GM12878 (cell line): ENCODE data around the gene PTK7. TPM values are rescaled to one million over a fixed set of nuclear protein-coding genes. Genes with fewer than 3 reads are reported as not detected.

Experiments used
- ATAC-seq: fragments of 200-7000 bp; cut with Tn5 transposase; 3 replicates; pipeline ENCODE4 v1.9.1; 2020; ENCODE audit warnings: mild to moderate bottlenecking, moderate library complexity
- BruUV-seq: library from RNA; stranded (reverse); fragments of 400-500 nt; replicated peaks from 2 replicates; lab custom pipeline; 2021; lab: Mats Ljungman, UMichigan
- CTCF ChIA-PET: fragments of 300-600 bp; sonication (Branson Sonifier 250); formaldehyde crosslinking; extraction: SDS; loops from one replicate; lab custom pipeline; 2021; ENCODE audit warnings: inconsistent platforms; lab: Yijun Ruan, JAX
- POLR2A ChIA-PET: fragments of 350-600 bp; formaldehyde crosslinking; extraction: SDS; loops from one replicate; lab custom pipeline; 2021; ENCODE audit warnings: inconsistent platforms; lab: Charles Lee
- RAD21 ChIA-PET: fragments of 300-600 bp; sonication (Branson Sonifier 250); formaldehyde crosslinking; loops from one replicate; lab custom pipeline; 2023; ENCODE audit warnings: antibody characterized with exemption; ENCODE audit not compliant: unreplicated experiment; lab: Charles Lee
- SMC1A ChIA-PET: fragments of 300-600 bp; sonication (Branson Sonifier 250); formaldehyde crosslinking; loops from one replicate; lab custom pipeline; 2023; ENCODE audit not compliant: unreplicated experiment, uncharacterized antibody; lab: Charles Lee
- DNase-seq: peaks from one replicate; pipeline ENCODE4 v3.0.0-alpha.2; 2011; ENCODE audit warnings: low read depth, low spot score
- FAIRE-seq: peaks from 3 replicates; lab custom pipeline; 2011; peaks lifted over from hg19 to GRCh38; lab: Jason Lieb, UNC
- H2AFZ ChIP-seq: 2 replicates; pipeline ENCODE4 v1.6.0; 2011; ENCODE audit warnings: low read depth, low read length, control low read depth; ENCODE audit not compliant: control insufficient read depth
- H3K27ac ChIP-seq: 2 replicates; pipeline ENCODE4 v1.5.1; 2011; ENCODE audit warnings: control low read depth; ENCODE audit not compliant: control insufficient read depth, insufficient read depth
- H3K27me3 ChIP-seq, 2 experiments: replicated peaks in 1 of 2; 2 replicates each; pipeline versions ENCODE4 v1.6.0 to v1.6.1; 2011; ENCODE audit warnings: low read length in 1 of 2; ENCODE audit not compliant: control insufficient read depth in 2 of 2, insufficient read depth in 2 of 2
- H3K36me3 ChIP-seq, 2 experiments: 2 replicates each; pipeline ENCODE4 v1.5.1; 2011; ENCODE audit warnings: low read length in 1 of 2; ENCODE audit not compliant: control insufficient read depth in 2 of 2, insufficient read depth in 2 of 2
- H3K4me1 ChIP-seq: 2 replicates; pipeline ENCODE4 v1.6.1; 2011; ENCODE audit warnings: mild to moderate bottlenecking, low read length, moderate library complexity, mixed read lengths; ENCODE audit not compliant: control insufficient read depth, insufficient read depth
- H3K4me2 ChIP-seq: 2 replicates; pipeline ENCODE4 v1.6.0; 2011; ENCODE audit warnings: control low read depth; ENCODE audit not compliant: control insufficient read depth, insufficient read depth
- H3K4me3 ChIP-seq: fragments of 200-600 bp; sonication (generic); 2 replicates; pipeline ENCODE4 v1.5.1; 2016
- H3K79me2 ChIP-seq: 2 replicates; pipeline ENCODE4 v1.6.0; 2011; ENCODE audit warnings: low read length; ENCODE audit not compliant: control insufficient read depth, insufficient read depth
- H3K9ac ChIP-seq: 2 replicates; pipeline ENCODE4 v1.8.0; 2011; ENCODE audit warnings: low read length, control low read depth, mixed read lengths; ENCODE audit not compliant: control insufficient read depth, insufficient read depth
- H3K9me3 ChIP-seq: replicated peaks from 3 replicates; pipeline ENCODE4 v1.5.1; 2011; ENCODE audit warnings: mild to moderate bottlenecking, low read length; ENCODE audit not compliant: control insufficient read depth, insufficient read depth
- H4K20me1 ChIP-seq: 2 replicates; pipeline ENCODE4 v1.6.0; 2011; ENCODE audit not compliant: control insufficient read depth, insufficient read depth
- BRCA1 ChIP-seq: IDR thresholded peaks from 2 replicates; pipeline ENCODE4 v1.6.1; 2011; ENCODE audit warnings: low read depth, low read length, improper control_type of control experiment
- CHD1 ChIP-seq: IDR thresholded peaks from 2 replicates; pipeline ENCODE4 v1.6.1; 2012; ENCODE audit warnings: low read depth, low read length, improper control_type of control experiment
- CTCF ChIP-seq, 3 experiments: IDR thresholded peaks in 2 of 3; conservative IDR thresholded peaks in 1 of 3; 2 replicates each; pipeline ENCODE4 v1.5.1; 2011; ENCODE audit warnings: low read depth in 3 of 3, low read length in 3 of 3, mild to moderate bottlenecking in 3 of 3, control low read depth in 2 of 3, moderate library complexity in 2 of 3, inconsistent platforms in 1 of 3, mixed read lengths in 1 of 3; ENCODE audit not compliant: control insufficient read depth in 2 of 3, insufficient read depth in 1 of 3; ENCODE audit errors: extremely low read depth in 1 of 3
- DPF2 ChIP-seq: fragments of 450-650 bp; IDR thresholded peaks from 2 replicates; pipeline ENCODE4 v1.6.1; 2017; ENCODE audit warnings: mild to moderate bottlenecking
- E2F4 ChIP-seq: IDR thresholded peaks from 2 replicates; pipeline ENCODE4 v1.6.1; 2012; ENCODE audit warnings: low read depth, low read length, improper control_type of control experiment
- EZH2 ChIP-seq: IDR thresholded peaks from 2 replicates; pipeline ENCODE4 v1.6.1; 2012; ENCODE audit warnings: low read depth, mild to moderate bottlenecking, control low read depth, inconsistent platforms, low read length, borderline replicate concordance; ENCODE audit not compliant: control insufficient read depth
- IKZF1 ChIP-seq: fragments of 450-650 bp; conservative IDR thresholded peaks from 2 replicates; pipeline ENCODE4 v1.6.1; 2017; ENCODE audit warnings: antibody characterized with exemption, mild to moderate bottlenecking
- IKZF2 ChIP-seq, 2 experiments: fragments of 450-650 bp; IDR thresholded peaks; 2 replicates each; pipeline ENCODE4 v1.6.1; 2017; ENCODE audit warnings: mild to moderate bottlenecking in 2 of 2, moderate library complexity in 2 of 2
- MAX ChIP-seq: IDR thresholded peaks from 2 replicates; pipeline ENCODE4 v1.6.1; 2012; ENCODE audit warnings: low read depth, low read length, improper control_type of control experiment
- MEF2A ChIP-seq: IDR thresholded peaks from 2 replicates; pipeline ENCODE4 v1.6.1; 2011; ENCODE audit warnings: low read depth, mild to moderate bottlenecking, low read length, moderate library complexity; ENCODE audit not compliant: insufficient read depth
- MTA2 ChIP-seq: fragments of 450-650 bp; IDR thresholded peaks from 2 replicates; pipeline ENCODE4 v1.6.1; 2016; ENCODE audit warnings: low read depth, mild to moderate bottlenecking, moderate library complexity
- MTA3 ChIP-seq: IDR thresholded peaks from 2 replicates; pipeline ENCODE4 v1.6.1; 2012; ENCODE audit warnings: low read length, inconsistent platforms, borderline replicate concordance
- RCOR1 ChIP-seq: conservative IDR thresholded peaks from 2 replicates; pipeline ENCODE4 v1.6.1; 2012; ENCODE audit warnings: low read depth, low read length, improper control_type of control experiment
- SIX5 ChIP-seq: IDR thresholded peaks from 2 replicates; pipeline ENCODE4 v1.6.1; 2011; ENCODE audit warnings: mild to moderate bottlenecking, low read depth, low read length, moderate library complexity; ENCODE audit not compliant: severe bottlenecking
- SMC3 ChIP-seq: IDR thresholded peaks from 2 replicates; pipeline ENCODE4 v1.6.1; 2011; ENCODE audit warnings: low read length, improper control_type of control experiment, borderline replicate concordance
- SP1 ChIP-seq: IDR thresholded peaks from one replicate; pipeline ENCODE4 v1.6.1; 2011; ENCODE audit warnings: low read depth, low read length
- SREBF2 ChIP-seq: IDR thresholded peaks from 2 replicates; pipeline ENCODE4 v1.6.1; 2012; ENCODE audit warnings: mild to moderate bottlenecking, low read length
- ZNF207 ChIP-seq: fragments of 450-650 bp; IDR thresholded peaks from 2 replicates; pipeline ENCODE4 v1.6.1; 2014; ENCODE audit warnings: antibody characterized with exemption, mild to moderate bottlenecking, borderline replicate concordance
- ZNF622 ChIP-seq: fragments of 450-650 bp; IDR thresholded peaks from 2 replicates; pipeline ENCODE4 v1.6.1; 2017; ENCODE audit warnings: mild to moderate bottlenecking, inconsistent platforms
- WGBS: methylation state at CpG from one replicate; pipeline ENCODE4 v1.1.6; 2016; ENCODE audit warnings: low lambda C conversion rate; ENCODE audit not compliant: insufficient replicate concordance, insufficient coverage; ENCODE audit errors: missing lambda C conversion rate; 5-methylcytosine and 5-hydroxymethylcytosine counted together
- in situ Hi-C: fragments of 300-500 bp; cut with MboI; formaldehyde crosslinking; loops from 9 replicates; pipeline ENCODE4 v1.14.3; 2018; ENCODE audit warnings: mixed read lengths
- intact Hi-C: fragments of 100-400 bp; cut with micrococcal nuclease; formaldehyde crosslinking; loops from one replicate; pipeline ENCODE4 v1.14.2; 2022; ENCODE audit not compliant: unreplicated experiment
- polyA plus RNA-seq, 11 experiments: library from polyadenylated mRNA; depleted of rRNA in 4 of 11; unstranded in 6 of 11; stranded (reverse) in 5 of 11; fragments of >200 nt; fragmentation: Nextera tagmentation in 4 of 11; fragmentation: Illumina TruSeq in 1 of 11; extraction: Ambion mirVana in 4 of 11; extraction: Trizol in 1 of 11; gene quantifications; 1 replicate in 1 of 11; 2 replicates in 10 of 11; pipeline versions ENCODE4 v1.2.1 to v1.2.3, GENCODE V29; 2011 to 2016; ENCODE audit warnings: inconsistent platforms in 2 of 11, missing spikeins in 2 of 11, low read depth in 1 of 11
- total RNA-seq, 4 experiments: library from RNA; depleted of rRNA in 3 of 4; stranded (reverse); fragments of >200 nt in 3 of 4; fragmentation: Illumina TruSeq in 1 of 4; extraction: Trizol in 1 of 4; gene quantifications; 2 replicates each; pipeline versions ENCODE4 v1.2.1 to v1.2.3, GENCODE V29; 2013 to 2021

PTK7 gene
- total and polyA plus RNA-seq, 10 of the 15 experiments (the other 5 are each of a cell fraction or from before 2014, with no cell fraction given): 0.18 to 14.4 (median 3.3) TPM; not detected in 1

DNA sequence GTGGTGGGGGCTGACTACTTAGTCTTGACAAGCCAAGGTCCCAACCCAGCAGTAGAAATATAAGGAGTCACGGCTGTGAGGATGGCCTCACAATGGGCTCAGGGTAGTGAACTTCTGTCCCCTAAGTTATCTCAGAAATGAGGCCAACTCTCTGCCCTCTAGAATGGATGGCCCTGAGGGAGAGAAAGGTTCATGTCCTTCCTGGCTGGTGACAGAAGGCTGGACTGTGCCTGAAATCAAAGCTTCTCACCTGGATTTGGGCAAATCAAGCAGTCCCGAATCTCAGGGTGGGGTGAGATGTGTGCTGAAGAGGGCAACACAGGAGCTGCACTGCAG lies 42.0 kb upstream of the PTK7 start:
- WGBS: 67% methylated on average over 2 of the region's 2 CpGs
- Histone ChIP-seq H2AFZ (no peak overlapping the region), H4K20me1 (no peaks in the 10 kb centered on the region), H3K4me2 (no peak overlapping the region), H3K27ac (no peak overlapping the region), H3K27me3 (no peaks in the 10 kb centered on the region)
- POLR2A ChIA-PET: interaction anchor here (0.6 kb wide), 1 partner anchor 243 kb away, joined by 3 read pairs; no protein-coding TSS in a partner anchor
- ATAC-seq: no peak
- RAD21 ChIA-PET: no interaction called here
- SMC1A ChIA-PET: no interaction called here
- FAIRE-seq: no peak
- no peak for TF ChIP-seq BRCA1
- no peak for TF ChIP-seq CHD1
- TF ChIP-seq SREBF2: no peak
- TF ChIP-seq IKZF2 (IDR thresholded peaks at IDR 0.05): no peak
- no peak for TF ChIP-seq IKZF1
- TF ChIP-seq MTA3: no peak
- no peak for TF ChIP-seq E2F4
- no peak for TF ChIP-seq MEF2A
- no peak for TF ChIP-seq CTCF (IDR thresholded peaks at IDR 0.05 in 2 of 3, conservative IDR thresholded peaks at IDR 0.05 in 1 of 3; ENCODE audit: control insufficient read depth in 2 of 3, extremely low read depth in 1 of 3, insufficient read depth in 1 of 3, low read depth in 3 of 3, low read length in 3 of 3)
- TF ChIP-seq MTA2: no peak
- TF ChIP-seq SIX5: no peak
- TF ChIP-seq MAX: no peak
- TF ChIP-seq SMC3: no peak
- no peak for TF ChIP-seq ZNF622
- no peak for TF ChIP-seq RCOR1
- no peak for TF ChIP-seq SP1
- TF ChIP-seq DPF2: no peak
- no peak for TF ChIP-seq EZH2
- TF ChIP-seq ZNF207: no peak
- TF ChIP-seq, all 136 proteins: peak for 0
- intact Hi-C loops: no loop called here
- no peak overlapping the region for H3K9ac ChIP-seq
- no TSS peak for BruUV-seq
- peaks cover 13 to 21% of the 10 kb centered on the region in 2 experiments for H3K36me3 ChIP-seq
- H3K4me3 ChIP-seq: no peak overlapping the region
- CTCF ChIA-PET: no interaction called here
- no peak for DNase-seq
- in situ Hi-C loops: no loop called here
- H3K4me1 ChIP-seq: no peaks in the 10 kb centered on the region
- H3K9me3 ChIP-seq: no peaks in the 10 kb centered on the region
- H3K79me2 ChIP-seq: no peaks in the 10 kb centered on the region
